GM12865 (cell line): Measurements from ENCODE around the gene COL7A1.

Experiments
- DNase-seq: peaks from one replicate; pipeline ENCODE4 v3.0.0; 2010; ENCODE audit warnings: low read depth
- H3K4me3 ChIP-seq: 2 replicates; pipeline ENCODE4 v1.5.1; 2011; ENCODE audit warnings: mild to moderate bottlenecking, low read depth, low read length, control low read depth
- TF ChIP-seq, protein P1 (sequence below): IDR thresholded peaks from 2 replicates; pipeline ENCODE4 v1.5.1; 2011; ENCODE audit warnings: low read length, control low read depth, low read depth, inconsistent platforms; ENCODE audit not compliant: insufficient read depth; ENCODE audit errors: missing control alignments

The COL7A1 gene

GRCh38 chr3:48569808-48570450, 25.2 kb downstream of the COL7A1 start:
- TF ChIP-seq, protein P1, sequence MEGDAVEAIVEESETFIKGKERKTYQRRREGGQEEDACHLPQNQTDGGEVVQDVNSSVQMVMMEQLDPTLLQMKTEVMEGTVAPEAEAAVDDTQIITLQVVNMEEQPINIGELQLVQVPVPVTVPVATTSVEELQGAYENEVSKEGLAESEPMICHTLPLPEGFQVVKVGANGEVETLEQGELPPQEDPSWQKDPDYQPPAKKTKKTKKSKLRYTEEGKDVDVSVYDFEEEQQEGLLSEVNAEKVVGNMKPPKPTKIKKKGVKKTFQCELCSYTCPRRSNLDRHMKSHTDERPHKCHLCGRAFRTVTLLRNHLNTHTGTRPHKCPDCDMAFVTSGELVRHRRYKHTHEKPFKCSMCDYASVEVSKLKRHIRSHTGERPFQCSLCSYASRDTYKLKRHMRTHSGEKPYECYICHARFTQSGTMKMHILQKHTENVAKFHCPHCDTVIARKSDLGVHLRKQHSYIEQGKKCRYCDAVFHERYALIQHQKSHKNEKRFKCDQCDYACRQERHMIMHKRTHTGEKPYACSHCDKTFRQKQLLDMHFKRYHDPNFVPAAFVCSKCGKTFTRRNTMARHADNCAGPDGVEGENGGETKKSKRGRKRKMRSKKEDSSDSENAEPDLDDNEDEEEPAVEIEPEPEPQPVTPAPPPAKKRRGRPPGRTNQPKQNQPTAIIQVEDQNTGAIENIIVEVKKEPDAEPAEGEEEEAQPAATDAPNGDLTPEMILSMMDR = no peak
- no peak overlapping the region for H3K4me3 ChIP-seq
- no peak for DNase-seq

DNA sequence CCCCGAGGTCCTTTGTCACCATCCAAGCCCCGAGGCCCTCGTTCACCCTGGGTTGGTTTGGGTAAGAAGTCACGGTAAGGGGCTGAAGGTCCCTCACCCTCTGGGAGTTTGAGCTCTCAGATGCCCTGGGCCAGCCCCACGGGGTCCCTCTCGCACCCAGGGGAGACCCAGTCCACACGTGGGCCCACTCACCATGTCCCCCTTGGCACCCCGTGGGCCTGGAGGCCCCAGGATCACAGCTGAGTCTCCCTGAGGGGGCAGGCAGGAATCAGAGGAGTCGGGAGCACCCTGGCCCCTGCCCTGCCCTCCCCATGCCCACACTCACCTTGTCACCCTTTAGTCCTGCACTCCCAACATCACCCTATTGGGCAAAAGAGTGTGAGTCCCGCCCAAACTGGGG, 25.7 kb downstream of the COL7A1 start:
- H3K4me3 ChIP-seq = no peak overlapping the region
- TF ChIP-seq, protein P1 = no peak
- DNase-seq = no peak

GRCh38 chr3:48568476-48568875, 26.7 kb downstream of the COL7A1 start:
- H3K4me3 ChIP-seq = no peak overlapping the region
- TF ChIP-seq, protein P1 = no peak
- DNase-seq = no peak

DNA sequence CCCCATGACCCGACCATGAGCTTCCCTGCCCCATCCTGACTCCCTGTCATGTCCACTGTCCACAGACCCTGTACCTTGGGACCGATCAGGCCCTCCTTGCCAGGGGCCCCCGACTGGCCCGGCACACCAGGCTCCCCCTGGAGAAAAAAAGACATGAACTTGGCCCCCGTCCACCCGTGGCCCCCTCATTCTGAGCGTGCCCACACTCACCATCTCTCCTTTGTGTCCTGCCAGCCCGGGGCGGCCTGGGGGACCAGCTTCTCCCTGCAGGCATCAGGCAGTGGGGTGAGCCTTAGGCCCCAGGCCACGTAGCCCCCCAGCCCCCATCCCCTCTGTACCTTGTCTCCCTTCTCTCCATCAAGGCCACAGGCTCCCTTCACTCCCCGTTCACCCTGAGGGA, 27.6 kb downstream of the COL7A1 start:
- TF ChIP-seq, protein P1 = no peak
- no peak overlapping the region for H3K4me3 ChIP-seq
- DNase-seq = no peak

DNA sequence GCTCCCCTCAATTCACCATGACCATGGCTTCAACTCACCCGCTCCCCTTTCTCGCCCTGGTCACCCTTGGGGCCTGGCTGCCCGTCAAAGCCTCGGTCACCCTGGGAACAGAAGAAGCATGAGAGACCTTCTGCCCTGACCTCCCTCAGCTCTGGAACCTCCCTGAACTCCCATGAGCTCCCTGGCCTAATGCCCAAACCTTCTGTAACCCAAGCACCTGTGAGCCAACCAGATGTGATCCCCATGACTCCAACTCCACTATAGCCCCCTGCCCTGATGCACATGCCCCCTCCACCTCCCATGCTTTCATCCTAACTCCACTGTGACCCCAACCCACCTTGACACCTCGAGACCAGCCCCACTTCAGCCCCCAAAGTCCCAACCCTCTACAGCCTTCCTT, 28.0 kb downstream of the COL7A1 start:
- H3K4me3 ChIP-seq = no peak overlapping the region
- DNase-seq = no peak
- TF ChIP-seq, protein P1 = no peak

- DNase-seq = no peak
- TF ChIP-seq, protein P1 = no peak
- no peak overlapping the region for H3K4me3 ChIP-seq
These were observed 28.7 kb downstream of the COL7A1 start for GRCh38 chr3:48566401-48566760.
